Liver (tissue), 9 donors: ENCODE data around the gene CSF2. TPM values are rescaled to one million over a fixed set of nuclear protein-coding genes. Genes with fewer than 3 reads are reported as not detected.

Experiments used
- DNase-seq: peaks from one replicate; pipeline ENCODE4 v3.0.0-alpha.2; 2017; ENCODE audit warnings: low spot score
- H3K27ac ChIP-seq, 2 donors: one replicate each; pipeline ENCODE4 v1.7.0; 2013; ENCODE audit warnings: inconsistent platforms in 2 of 2, low read length in 2 of 2, control low read depth in 1 of 2, low read depth in 1 of 2, mild to moderate bottlenecking in 1 of 2
- H3K27me3 ChIP-seq, 4 donors: one replicate each; pipeline versions ENCODE4 v1.6.1 to v1.7.0; 2013; ENCODE audit warnings: low read length in 3 of 4, inconsistent platforms in 1 of 4, mild to moderate bottlenecking in 1 of 4, moderate library complexity in 1 of 4; ENCODE audit not compliant: control insufficient read depth in 4 of 4, insufficient read depth in 4 of 4
- H3K36me3 ChIP-seq, 4 donors: one replicate each; pipeline versions ENCODE4 v1.6.1 to v1.7.0; 2013; ENCODE audit warnings: low read length in 3 of 4, mild to moderate bottlenecking in 3 of 4, low read depth in 1 of 4, moderate library complexity in 1 of 4; ENCODE audit not compliant: control insufficient read depth in 4 of 4, insufficient read depth in 3 of 4
- H3K4me1 ChIP-seq, 4 donors: one replicate each; pipeline versions ENCODE4 v1.6.1 to v1.7.0; 2013; ENCODE audit warnings: low read length in 3 of 4, mild to moderate bottlenecking in 3 of 4, moderate library complexity in 1 of 4; ENCODE audit not compliant: control insufficient read depth in 4 of 4, insufficient read depth in 4 of 4
- H3K4me3 ChIP-seq, 3 donors: one replicate each; pipeline versions ENCODE4 v1.6.1 to v1.7.0; 2013; ENCODE audit warnings: low read length in 3 of 3, control low read depth in 1 of 3, low read depth in 1 of 3, mild to moderate bottlenecking in 1 of 3
- H3K9ac ChIP-seq, 2 donors: one replicate each; pipeline ENCODE4 v1.7.0; 2013; ENCODE audit warnings: low read length in 2 of 2, mild to moderate bottlenecking in 2 of 2, moderate library complexity in 2 of 2, control low read depth in 1 of 2, low read depth in 1 of 2
- H3K9me3 ChIP-seq, 4 donors: one replicate each; pipeline versions ENCODE4 v1.6.1 to v1.7.0; 2013; ENCODE audit warnings: low read length in 3 of 4; ENCODE audit not compliant: control insufficient read depth in 4 of 4
- EGR1 ChIP-seq, 2 donors: IDR thresholded peaks; 2 replicates each; pipeline ENCODE4 v1.6.1; 2016 to 2018; ENCODE audit warnings: antibody characterized with exemption in 2 of 2, low read depth in 2 of 2
- FOXA1 ChIP-seq: IDR thresholded peaks from 2 replicates; pipeline ENCODE4 v1.6.1; 2016; ENCODE audit warnings: antibody characterized with exemption
- FOXA2 ChIP-seq: IDR thresholded peaks from 2 replicates; pipeline ENCODE4 v1.6.1; 2016; ENCODE audit warnings: antibody characterized with exemption
- GABPA ChIP-seq, 2 donors: IDR thresholded peaks in 1 of 2; conservative IDR thresholded peaks in 1 of 2; 2 replicates each; pipeline ENCODE4 v1.6.1; 2016; ENCODE audit warnings: antibody characterized with exemption in 2 of 2, mild to moderate bottlenecking in 1 of 2, moderate library complexity in 1 of 2
- HNF4G ChIP-seq: IDR thresholded peaks from 2 replicates; pipeline ENCODE4 v1.6.1; 2016; ENCODE audit warnings: antibody characterized with exemption
- JUND ChIP-seq, 2 donors: IDR thresholded peaks; 2 replicates each; pipeline ENCODE4 v1.6.1; 2016; ENCODE audit warnings: antibody characterized with exemption in 2 of 2
- NR2F2 ChIP-seq: IDR thresholded peaks from 2 replicates; pipeline ENCODE4 v1.6.1; 2016; ENCODE audit warnings: antibody characterized with exemption
- RAD21 ChIP-seq, 2 donors: IDR thresholded peaks; 2 replicates each; pipeline ENCODE4 v1.6.1; 2016; ENCODE audit warnings: antibody characterized with exemption in 2 of 2, mild to moderate bottlenecking in 2 of 2
- RXRA ChIP-seq, 2 donors: IDR thresholded peaks; 2 replicates each; pipeline ENCODE4 v1.6.1; 2017 to 2018; ENCODE audit warnings: antibody characterized with exemption in 2 of 2, mild to moderate bottlenecking in 1 of 2
- TAF1 ChIP-seq: conservative IDR thresholded peaks from 2 replicates; pipeline ENCODE4 v1.6.1; 2016; ENCODE audit warnings: antibody characterized with exemption, mild to moderate bottlenecking
- YY1 ChIP-seq: IDR thresholded peaks from 2 replicates; pipeline ENCODE4 v1.6.1; 2016; ENCODE audit warnings: antibody characterized with exemption, mild to moderate bottlenecking
- WGBS: extraction: QIAGEN DNeasy Blood & Tissue Kit; methylation state at CpG from one replicate; pipeline ENCODE4 v1.1.7; 2013; 5-methylcytosine and 5-hydroxymethylcytosine counted together
- polyA plus RNA-seq, 2 donors: library from polyadenylated mRNA; stranded (reverse) in 1 of 2; unstranded in 1 of 2; fragments of 200-250 nt in 1 of 2; fragments of >200 nt in 1 of 2; fragmentation: Nextera tagmentation in 1 of 2; extraction: Ambion mirVana in 1 of 2; gene quantifications; one replicate each; pipeline versions ENCODE4 v1.2.1 to v1.2.3, GENCODE V29; 2013 to 2015
- total RNA-seq, 2 donors: library from RNA; depleted of rRNA; stranded (reverse); fragments of >200 nt; gene quantifications; one replicate each; pipeline ENCODE4 v1.2.3, GENCODE V29; 2014
- TF ChIP-seq, protein P1 (sequence below): IDR thresholded peaks from 2 replicates; pipeline ENCODE4 v1.6.1; 2016; ENCODE audit warnings: antibody characterized with exemption, mild to moderate bottlenecking
- TF ChIP-seq, protein P2 (sequence below): IDR thresholded peaks from 2 replicates; pipeline ENCODE4 v1.6.1; 2016; ENCODE audit warnings: antibody characterized with exemption
- TF ChIP-seq, protein P3 (sequence below): fragments of 150-350 bp; IDR thresholded peaks from 2 replicates; pipeline ENCODE4 v1.5.1; 2017; ENCODE audit warnings: improper control_type of control experiment, low read depth, low read length; ENCODE audit not compliant: missing input control
- TF ChIP-seq, protein P4 (sequence below): IDR thresholded peaks from 2 replicates; pipeline ENCODE4 v1.6.1; 2016; ENCODE audit warnings: antibody characterized with exemption
- TF ChIP-seq, protein P5 (sequence below): IDR thresholded peaks from 2 replicates; pipeline ENCODE4 v1.6.1; 2016; ENCODE audit warnings: antibody characterized with exemption
- donor health status: healthy.
- donor health status: healthy.
- donor health status: healthy.
- donor health status: healthy.
- donor health status: healthy.

CSF2 gene
- total and polyA plus RNA-seq, 4 donors: not detected

DNA sequence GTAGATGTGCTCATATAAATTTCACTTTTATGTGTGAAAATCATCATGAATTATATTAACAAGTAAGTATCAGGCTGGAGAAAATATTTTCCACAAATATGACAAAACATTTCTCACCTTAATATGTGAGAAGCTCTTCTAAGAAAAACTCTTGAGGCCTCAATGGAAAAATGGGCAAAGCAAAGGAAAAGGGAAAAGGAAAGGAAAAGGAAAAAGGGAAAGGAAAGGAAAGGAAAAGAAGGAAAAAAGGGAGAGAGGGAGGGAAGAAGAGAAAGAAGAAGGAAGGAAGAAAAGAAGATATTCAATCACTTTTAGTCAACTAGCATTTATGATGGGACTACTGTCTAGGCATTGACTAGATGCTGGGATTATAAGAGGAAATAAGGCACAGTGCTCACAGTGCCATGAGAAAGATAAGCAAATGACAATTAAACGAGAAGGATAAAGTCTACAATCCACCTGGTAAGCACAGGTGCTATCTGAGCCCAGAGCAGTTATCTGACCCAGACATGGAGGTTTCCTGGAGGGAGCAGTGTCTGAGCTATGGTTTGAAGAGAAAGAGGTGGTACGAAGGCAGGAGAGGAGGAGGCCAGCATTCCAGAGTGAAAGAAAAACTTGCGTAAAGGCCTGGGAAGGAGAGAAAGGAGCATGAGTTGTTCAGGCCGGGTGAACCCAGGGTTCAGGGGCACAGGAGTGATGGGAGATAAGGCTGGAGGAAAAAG, 43.8 kb upstream of the CSF2 start:
- WGBS: 81% methylated on average over 4 of the region's 4 CpGs
- Histone ChIP-seq H3K4me1 (no peaks in the 10 kb centered on the region), H3K9me3 (peaks cover 0 to 11% (median 0%) of the 10 kb centered on the region in 4 donors), H3K4me3 (no peak overlapping the region), H3K27me3 (no peaks in the 10 kb centered on the region), H3K36me3 (no peaks in the 10 kb centered on the region), H3K27ac (no peak overlapping the region), H3K9ac (no peak overlapping the region)
- TF ChIP-seq EGR1 (IDR thresholded peaks at IDR 0.05; ENCODE audit: low read depth in 2 of 2): no peak
- no peak for TF ChIP-seq GABPA (IDR thresholded peaks at IDR 0.05 in 1 of 2, conservative IDR thresholded peaks at IDR 0.05 in 1 of 2)
- TF ChIP-seq JUND (IDR thresholded peaks at IDR 0.05): no peak
- no peak for TF ChIP-seq YY1
- TF ChIP-seq, protein P1, sequence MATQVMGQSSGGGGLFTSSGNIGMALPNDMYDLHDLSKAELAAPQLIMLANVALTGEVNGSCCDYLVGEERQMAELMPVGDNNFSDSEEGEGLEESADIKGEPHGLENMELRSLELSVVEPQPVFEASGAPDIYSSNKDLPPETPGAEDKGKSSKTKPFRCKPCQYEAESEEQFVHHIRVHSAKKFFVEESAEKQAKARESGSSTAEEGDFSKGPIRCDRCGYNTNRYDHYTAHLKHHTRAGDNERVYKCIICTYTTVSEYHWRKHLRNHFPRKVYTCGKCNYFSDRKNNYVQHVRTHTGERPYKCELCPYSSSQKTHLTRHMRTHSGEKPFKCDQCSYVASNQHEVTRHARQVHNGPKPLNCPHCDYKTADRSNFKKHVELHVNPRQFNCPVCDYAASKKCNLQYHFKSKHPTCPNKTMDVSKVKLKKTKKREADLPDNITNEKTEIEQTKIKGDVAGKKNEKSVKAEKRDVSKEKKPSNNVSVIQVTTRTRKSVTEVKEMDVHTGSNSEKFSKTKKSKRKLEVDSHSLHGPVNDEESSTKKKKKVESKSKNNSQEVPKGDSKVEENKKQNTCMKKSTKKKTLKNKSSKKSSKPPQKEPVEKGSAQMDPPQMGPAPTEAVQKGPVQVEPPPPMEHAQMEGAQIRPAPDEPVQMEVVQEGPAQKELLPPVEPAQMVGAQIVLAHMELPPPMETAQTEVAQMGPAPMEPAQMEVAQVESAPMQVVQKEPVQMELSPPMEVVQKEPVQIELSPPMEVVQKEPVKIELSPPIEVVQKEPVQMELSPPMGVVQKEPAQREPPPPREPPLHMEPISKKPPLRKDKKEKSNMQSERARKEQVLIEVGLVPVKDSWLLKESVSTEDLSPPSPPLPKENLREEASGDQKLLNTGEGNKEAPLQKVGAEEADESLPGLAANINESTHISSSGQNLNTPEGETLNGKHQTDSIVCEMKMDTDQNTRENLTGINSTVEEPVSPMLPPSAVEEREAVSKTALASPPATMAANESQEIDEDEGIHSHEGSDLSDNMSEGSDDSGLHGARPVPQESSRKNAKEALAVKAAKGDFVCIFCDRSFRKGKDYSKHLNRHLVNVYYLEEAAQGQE: no peak
- TF ChIP-seq, protein P2, sequence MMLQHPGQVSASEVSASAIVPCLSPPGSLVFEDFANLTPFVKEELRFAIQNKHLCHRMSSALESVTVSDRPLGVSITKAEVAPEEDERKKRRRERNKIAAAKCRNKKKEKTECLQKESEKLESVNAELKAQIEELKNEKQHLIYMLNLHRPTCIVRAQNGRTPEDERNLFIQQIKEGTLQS: no peak
- TF ChIP-seq, protein P3, sequence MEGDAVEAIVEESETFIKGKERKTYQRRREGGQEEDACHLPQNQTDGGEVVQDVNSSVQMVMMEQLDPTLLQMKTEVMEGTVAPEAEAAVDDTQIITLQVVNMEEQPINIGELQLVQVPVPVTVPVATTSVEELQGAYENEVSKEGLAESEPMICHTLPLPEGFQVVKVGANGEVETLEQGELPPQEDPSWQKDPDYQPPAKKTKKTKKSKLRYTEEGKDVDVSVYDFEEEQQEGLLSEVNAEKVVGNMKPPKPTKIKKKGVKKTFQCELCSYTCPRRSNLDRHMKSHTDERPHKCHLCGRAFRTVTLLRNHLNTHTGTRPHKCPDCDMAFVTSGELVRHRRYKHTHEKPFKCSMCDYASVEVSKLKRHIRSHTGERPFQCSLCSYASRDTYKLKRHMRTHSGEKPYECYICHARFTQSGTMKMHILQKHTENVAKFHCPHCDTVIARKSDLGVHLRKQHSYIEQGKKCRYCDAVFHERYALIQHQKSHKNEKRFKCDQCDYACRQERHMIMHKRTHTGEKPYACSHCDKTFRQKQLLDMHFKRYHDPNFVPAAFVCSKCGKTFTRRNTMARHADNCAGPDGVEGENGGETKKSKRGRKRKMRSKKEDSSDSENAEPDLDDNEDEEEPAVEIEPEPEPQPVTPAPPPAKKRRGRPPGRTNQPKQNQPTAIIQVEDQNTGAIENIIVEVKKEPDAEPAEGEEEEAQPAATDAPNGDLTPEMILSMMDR: no peak
- TF ChIP-seq FOXA2: no peak
- no peak for TF ChIP-seq NR2F2
- TF ChIP-seq FOXA1: no peak
- TF ChIP-seq, protein P4, sequence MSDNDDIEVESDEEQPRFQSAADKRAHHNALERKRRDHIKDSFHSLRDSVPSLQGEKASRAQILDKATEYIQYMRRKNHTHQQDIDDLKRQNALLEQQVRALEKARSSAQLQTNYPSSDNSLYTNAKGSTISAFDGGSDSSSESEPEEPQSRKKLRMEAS: no peak
- TF ChIP-seq TAF1: no peak
- TF ChIP-seq HNF4G: no peak
- no peak for TF ChIP-seq RAD21 (IDR thresholded peaks at IDR 0.05)
- no peak for DNase-seq

DNA sequence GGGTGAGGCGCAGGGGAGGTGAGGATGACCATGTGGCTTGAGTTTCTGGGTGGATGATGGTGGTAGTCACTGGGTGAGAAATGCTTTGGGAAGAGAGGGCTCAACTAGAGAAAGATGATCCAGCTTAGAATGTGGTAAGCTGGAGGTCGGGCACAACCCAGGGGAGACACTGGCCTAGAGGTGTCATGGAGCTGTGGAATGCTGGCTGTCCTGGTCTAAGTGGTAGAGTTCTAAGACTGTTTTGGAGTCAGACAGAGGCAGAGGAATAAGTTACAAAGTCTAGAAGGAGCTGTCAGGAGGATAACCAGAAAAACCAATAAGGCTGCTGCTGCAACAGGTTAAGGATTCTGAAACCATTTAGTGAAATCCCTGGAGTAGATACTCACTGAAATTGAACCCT, 43.0 kb upstream of the CSF2 start:
- Histone ChIP-seq H3K36me3 (no peaks in the 10 kb centered on the region), H3K9ac (no peak overlapping the region), H3K9me3 (peaks cover 0 to 11% (median 0%) of the 10 kb centered on the region in 4 donors), H3K4me3 (no peak overlapping the region), H3K4me1 (no peaks in the 10 kb centered on the region), H3K27ac (no peak overlapping the region), H3K27me3 (no peaks in the 10 kb centered on the region)
- DNase-seq: no peak
- TF ChIP-seq, protein P5, sequence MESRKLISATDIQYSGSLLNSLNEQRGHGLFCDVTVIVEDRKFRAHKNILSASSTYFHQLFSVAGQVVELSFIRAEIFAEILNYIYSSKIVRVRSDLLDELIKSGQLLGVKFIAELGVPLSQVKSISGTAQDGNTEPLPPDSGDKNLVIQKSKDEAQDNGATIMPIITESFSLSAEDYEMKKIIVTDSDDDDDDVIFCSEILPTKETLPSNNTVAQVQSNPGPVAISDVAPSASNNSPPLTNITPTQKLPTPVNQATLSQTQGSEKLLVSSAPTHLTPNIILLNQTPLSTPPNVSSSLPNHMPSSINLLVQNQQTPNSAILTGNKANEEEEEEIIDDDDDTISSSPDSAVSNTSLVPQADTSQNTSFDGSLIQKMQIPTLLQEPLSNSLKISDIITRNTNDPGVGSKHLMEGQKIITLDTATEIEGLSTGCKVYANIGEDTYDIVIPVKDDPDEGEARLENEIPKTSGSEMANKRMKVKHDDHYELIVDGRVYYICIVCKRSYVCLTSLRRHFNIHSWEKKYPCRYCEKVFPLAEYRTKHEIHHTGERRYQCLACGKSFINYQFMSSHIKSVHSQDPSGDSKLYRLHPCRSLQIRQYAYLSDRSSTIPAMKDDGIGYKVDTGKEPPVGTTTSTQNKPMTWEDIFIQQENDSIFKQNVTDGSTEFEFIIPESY: no peak
- TF ChIP-seq JUND (IDR thresholded peaks at IDR 0.05) (no peak), HNF4G (no peak), RAD21 (IDR thresholded peaks at IDR 0.05) (no peak), GABPA (IDR thresholded peaks at IDR 0.05 in 1 of 2, conservative IDR thresholded peaks at IDR 0.05 in 1 of 2) (no peak), YY1 (no peak), FOXA2 (no peak), RXRA (IDR thresholded peaks at IDR 0.05) (no peak)
- TF ChIP-seq, protein P4: no peak
- TF ChIP-seq, protein P1: no peak
- TF ChIP-seq, protein P2: no peak
- WGBS: 98% methylated on average over 2 of the region's 2 CpGs
